ENCODE data around the gene APOO.

DNA sequence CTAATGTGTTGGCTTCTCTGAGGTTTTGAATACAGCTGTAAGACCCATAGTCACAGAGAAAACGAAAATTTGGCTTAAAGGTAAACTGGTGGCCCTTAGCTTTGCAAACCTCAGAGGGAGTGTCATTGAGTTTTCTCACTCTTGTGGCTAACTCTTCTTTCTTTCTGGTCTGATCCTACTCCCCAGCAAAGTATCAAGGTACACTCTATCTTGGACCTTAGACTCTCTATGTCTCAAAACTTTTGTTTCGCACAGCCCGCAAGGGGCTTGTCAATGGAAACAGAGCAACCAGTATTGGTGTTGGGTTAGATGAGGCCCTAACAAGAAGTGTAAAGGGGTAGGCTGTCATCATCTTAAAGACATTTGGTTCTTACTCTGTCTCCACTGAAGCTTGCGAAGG lies 19.8 kb downstream of the APOO start:
- no peak for TF ChIP-seq CTCF (IDR thresholded peaks at IDR 0.05)
- TF ChIP-seq EHMT2 (IDR thresholded peaks at IDR 0.05; ENCODE audit: low read depth): no peak
- TF ChIP-seq POLR2A (IDR thresholded peaks at IDR 0.05; ENCODE audit: low read length): no peak
- no peak for TF ChIP-seq CHD2 (IDR thresholded peaks at IDR 0.05; ENCODE audit: low read length, partially characterized antibody)
- TF ChIP-seq EP300 (IDR thresholded peaks at IDR 0.05): no peak
- TF ChIP-seq ESRRA (IDR thresholded peaks at IDR 0.05; ENCODE audit: borderline replicate concordance, low read length): no peak
